ENCODE results near the gene YPEL5. TPM values are rescaled to one million over a fixed set of nuclear protein-coding genes. Genes with fewer than 3 reads are reported as not detected.

Gene YPEL5
- polyA plus RNA-seq, 2 of the 4 experiments (the other 2 are of a cell fraction) = 45.6 to 89.6 TPM

DNA sequence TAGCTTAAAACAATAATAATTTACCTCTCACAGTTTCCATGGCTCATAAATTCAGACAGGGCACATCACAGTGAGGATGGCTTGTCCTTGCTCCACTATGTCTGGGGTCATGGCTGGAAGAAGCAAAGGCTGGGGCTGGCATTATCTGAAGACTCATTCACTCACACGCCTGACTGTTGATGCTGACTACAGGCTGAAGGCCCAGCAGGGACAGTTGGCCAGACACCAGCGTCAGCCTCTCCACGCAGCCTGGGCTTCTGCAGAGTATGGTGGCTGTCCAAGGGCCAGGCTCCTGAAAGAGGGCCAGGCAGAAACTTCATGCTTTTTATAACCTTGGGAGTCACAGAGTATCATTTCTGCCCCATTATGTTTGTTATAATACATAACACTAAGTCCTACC lies 33.4 kb downstream of the YPEL5 start:
- TF ChIP-seq HOXB5 (CRISPR knock-in tag; IDR thresholded peaks at IDR 0.05) (no peak), KDM1A (IDR thresholded peaks at IDR 0.05; ENCODE audit: low read depth) (no peak), JUN (IDR thresholded peaks at IDR 0.05) (no peak), POLR2AphosphoS2 (conservative IDR thresholded peaks at IDR 0.05; ENCODE audit: low read length) (no peak), CEBPB (IDR thresholded peaks at IDR 0.05) (no peak), ESRRA (IDR thresholded peaks at IDR 0.05; ENCODE audit: borderline replicate concordance, low read length) (no peak), RAD21 (conservative IDR thresholded peaks at IDR 0.05 in 1 of 2, IDR thresholded peaks at IDR 0.05 in 1 of 2) (no peak), GATA3 (IDR thresholded peaks at IDR 0.05; ENCODE audit: borderline replicate concordance) (no peak), MAFK (IDR thresholded peaks at IDR 0.05; ENCODE audit: partially characterized antibody) (no peak), RARB (CRISPR knock-in tag; IDR thresholded peaks at IDR 0.05) (no peak), NPAS2 (CRISPR knock-in tag; IDR thresholded peaks at IDR 0.05; ENCODE audit: borderline replicate concordance) (no peak), FOXS1 (CRISPR knock-in tag; IDR thresholded peaks at IDR 0.05) (no peak), FOSL2 (IDR thresholded peaks at IDR 0.05) (no peak), FOSL2 (CRISPR knock-in tag; IDR thresholded peaks at IDR 0.05) (no peak), CHD2 (IDR thresholded peaks at IDR 0.05; ENCODE audit: low read length, partially characterized antibody) (no peak), TFCP2L1 (CRISPR knock-in tag; IDR thresholded peaks at IDR 0.05) (no peak)
- TF ChIP-seq, protein P1, sequence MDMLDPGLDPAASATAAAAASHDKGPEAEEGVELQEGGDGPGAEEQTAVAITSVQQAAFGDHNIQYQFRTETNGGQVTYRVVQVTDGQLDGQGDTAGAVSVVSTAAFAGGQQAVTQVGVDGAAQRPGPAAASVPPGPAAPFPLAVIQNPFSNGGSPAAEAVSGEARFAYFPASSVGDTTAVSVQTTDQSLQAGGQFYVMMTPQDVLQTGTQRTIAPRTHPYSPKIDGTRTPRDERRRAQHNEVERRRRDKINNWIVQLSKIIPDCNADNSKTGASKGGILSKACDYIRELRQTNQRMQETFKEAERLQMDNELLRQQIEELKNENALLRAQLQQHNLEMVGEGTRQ (IDR thresholded peaks at IDR 0.05) = no peak
- TF ChIP-seq, protein P2, sequence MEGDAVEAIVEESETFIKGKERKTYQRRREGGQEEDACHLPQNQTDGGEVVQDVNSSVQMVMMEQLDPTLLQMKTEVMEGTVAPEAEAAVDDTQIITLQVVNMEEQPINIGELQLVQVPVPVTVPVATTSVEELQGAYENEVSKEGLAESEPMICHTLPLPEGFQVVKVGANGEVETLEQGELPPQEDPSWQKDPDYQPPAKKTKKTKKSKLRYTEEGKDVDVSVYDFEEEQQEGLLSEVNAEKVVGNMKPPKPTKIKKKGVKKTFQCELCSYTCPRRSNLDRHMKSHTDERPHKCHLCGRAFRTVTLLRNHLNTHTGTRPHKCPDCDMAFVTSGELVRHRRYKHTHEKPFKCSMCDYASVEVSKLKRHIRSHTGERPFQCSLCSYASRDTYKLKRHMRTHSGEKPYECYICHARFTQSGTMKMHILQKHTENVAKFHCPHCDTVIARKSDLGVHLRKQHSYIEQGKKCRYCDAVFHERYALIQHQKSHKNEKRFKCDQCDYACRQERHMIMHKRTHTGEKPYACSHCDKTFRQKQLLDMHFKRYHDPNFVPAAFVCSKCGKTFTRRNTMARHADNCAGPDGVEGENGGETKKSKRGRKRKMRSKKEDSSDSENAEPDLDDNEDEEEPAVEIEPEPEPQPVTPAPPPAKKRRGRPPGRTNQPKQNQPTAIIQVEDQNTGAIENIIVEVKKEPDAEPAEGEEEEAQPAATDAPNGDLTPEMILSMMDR (IDR thresholded peaks at IDR 0.05) = no peak
- TF ChIP-seq, protein P3, sequence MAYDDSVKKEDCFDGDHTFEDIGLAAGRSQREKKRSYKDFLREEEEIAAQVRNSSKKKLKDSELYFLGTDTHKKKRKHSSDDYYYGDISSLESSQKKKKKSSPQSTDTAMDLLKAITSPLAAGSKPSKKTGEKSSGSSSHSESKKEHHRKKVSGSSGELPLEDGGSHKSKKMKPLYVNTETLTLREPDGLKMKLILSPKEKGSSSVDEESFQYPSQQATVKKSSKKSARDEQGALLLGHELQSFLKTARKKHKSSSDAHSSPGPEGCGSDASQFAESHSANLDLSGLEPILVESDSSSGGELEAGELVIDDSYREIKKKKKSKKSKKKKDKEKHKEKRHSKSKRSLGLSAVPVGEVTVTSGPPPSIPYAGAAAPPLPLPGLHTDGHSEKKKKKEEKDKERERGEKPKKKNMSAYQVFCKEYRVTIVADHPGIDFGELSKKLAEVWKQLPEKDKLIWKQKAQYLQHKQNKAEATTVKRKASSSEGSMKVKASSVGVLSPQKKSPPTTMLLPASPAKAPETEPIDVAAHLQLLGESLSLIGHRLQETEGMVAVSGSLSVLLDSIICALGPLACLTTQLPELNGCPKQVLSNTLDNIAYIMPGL (CRISPR knock-in tag; IDR thresholded peaks at IDR 0.05; ENCODE audit: borderline replicate concordance) = no peak
- ATAC-seq (no peak), FAIRE-seq (no peak), DNase-seq (ENCODE audit: low read depth in 1 of 2, low spot score in 1 of 2) (no peak)
- Histone ChIP-seq H3K9me3 (no peaks in the 10 kb centered on the region), H3K4me3 (no peak overlapping the region), H3K27ac (no peak overlapping the region; a peak in 1 of 6 replicates), H3K4me2 (no peak overlapping the region), H3K4me1 (peaks cover 14% of the 10 kb centered on the region; the same call in 2 of the 3 replicates)
- POLR2A ChIA-PET = no interaction called here
- WGBS (ENCODE audit: missing lambda C conversion rate) = 89% methylated on average over 3 of the region's 3 CpGs
- CTCF ChIA-PET = interaction anchor here (0.9 to 6.4 kb wide), 5 partner anchors 11 to 29 kb away, joined by 3 to 48 read pairs (median 5); no protein-coding TSS in a partner anchor

DNA sequence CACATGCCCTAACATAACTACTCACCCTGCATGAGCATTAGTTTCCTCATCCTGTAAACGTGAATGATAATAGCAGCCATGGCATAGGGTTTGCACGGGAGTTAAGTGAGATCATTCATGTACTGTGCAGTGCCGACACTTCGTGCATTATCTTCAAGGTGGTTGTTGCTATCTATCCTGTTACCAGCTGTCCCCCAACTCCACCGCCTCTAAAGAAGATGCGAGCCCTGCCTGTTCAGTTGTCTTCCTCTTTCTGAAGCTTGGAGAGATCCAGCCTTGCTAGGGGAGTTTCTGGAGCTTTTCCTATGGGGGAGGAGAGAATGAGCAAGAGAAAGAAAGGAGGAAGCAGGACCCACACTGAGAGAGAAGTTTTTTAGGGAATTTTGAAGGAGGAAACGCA lies 34.4 kb downstream of the YPEL5 start:
- CTCF ChIA-PET = interaction anchor here (0.7 to 6.4 kb wide), 8 partner anchors 10 to 530 kb away, joined by 3 to 48 read pairs (median 4); no protein-coding TSS in a partner anchor
- ATAC-seq = no peak
- Histone ChIP-seq H3K4me2 (no peak overlapping the region), H3K4me3 (no peak overlapping the region), H3K27ac (no peak overlapping the region; a peak in 1 of 6 replicates), H3K4me1 (peaks cover 20% of the 10 kb centered on the region; the same call in 2 of the 3 replicates), H3K9me3 (no peaks in the 10 kb centered on the region)
- 58% methylated on average over 7 of the region's 7 CpGs for WGBS (ENCODE audit: missing lambda C conversion rate)
- no peak for FAIRE-seq
- POLR2A ChIA-PET = no interaction called here
- no peak for DNase-seq (ENCODE audit: low read depth in 1 of 2, low spot score in 1 of 2)
- TF ChIP-seq HOXB13 (CRISPR knock-in tag; IDR thresholded peaks at IDR 0.05; ENCODE audit: low read depth) (no peak), KDM1A (IDR thresholded peaks at IDR 0.05; ENCODE audit: low read depth) (no peak), EHMT2 (IDR thresholded peaks at IDR 0.05; ENCODE audit: low read depth) (no peak), CHD4 (IDR thresholded peaks at IDR 0.05; ENCODE audit: borderline replicate concordance) (no peak), ZSCAN20 (CRISPR knock-in tag; IDR thresholded peaks at IDR 0.05) (no peak)
- TF ChIP-seq, protein P1 (IDR thresholded peaks at IDR 0.05) = no peak
